Measurements from ENCODE around the gene TMEM119. TPM values are rescaled to one million over a fixed set of nuclear protein-coding genes. Genes with fewer than 3 reads are reported as not detected.

The TMEM119 gene
- total and polyA plus RNA-seq, 9 of the 15 experiments (the other 6 are each of a cell fraction or from before 2014, with no cell fraction given): 0.18 TPM; not detected in 8

DNA sequence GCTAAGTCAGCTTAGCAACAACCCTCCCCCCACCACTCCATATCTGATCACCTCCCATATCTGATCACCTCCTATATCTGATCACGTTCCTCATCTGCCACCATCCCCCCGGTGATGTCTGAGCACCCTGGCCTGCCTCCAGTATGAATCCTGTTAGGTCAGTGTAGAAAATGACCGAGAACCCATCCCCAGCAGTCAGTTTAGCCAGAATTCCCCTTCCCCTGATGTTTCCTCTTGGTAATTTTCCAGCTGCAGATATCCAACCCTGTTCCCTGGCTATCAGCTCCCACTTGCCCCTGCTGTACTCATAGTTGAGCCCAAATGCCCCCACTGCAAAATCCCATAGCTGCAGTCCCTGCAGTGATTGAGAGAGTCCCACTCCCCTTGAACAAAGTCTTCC lies 23.3 kb upstream of the TMEM119 start:
- POLR2A ChIA-PET: no interaction called here
- no TSS peak for BruUV-seq (replicated peaks)
- FAIRE-seq (no peak), DNase-seq (ENCODE audit: extremely low read depth in 1 of 4, low spot score in 3 of 4) (no peak), ATAC-seq (no peak)
- CTCF ChIA-PET (ENCODE audit: low intra/inter-chr PET ratio): no interaction called here
- Histone ChIP-seq H4K20me1 (replicated peaks; ENCODE audit: control insufficient read depth, insufficient read depth, low read length) (no peaks in the 10 kb centered on the region), H3K36me3 (ENCODE audit: control insufficient read depth, insufficient read depth, low read length) (no peaks in the 10 kb centered on the region), H3K27ac (ENCODE audit: extremely low read depth, low read depth, low read length) (no peak overlapping the region), H3K4me1 (replicated peaks in 1 of 2; ENCODE audit: control insufficient read depth in 2 of 2, insufficient read depth in 2 of 2, low read length in 2 of 2) (peaks cover 16 to 24% of the 10 kb centered on the region in 2 experiments; a peak in 3 of 5 replicates), H3K9me3 (replicated peaks; ENCODE audit: control insufficient read depth, insufficient read depth, low read depth, low read length) (no peaks in the 10 kb centered on the region), H3K4me3 (no peak overlapping the region), H3K9me1 (ENCODE audit: control insufficient read depth, insufficient read depth, low read length) (no peaks in the 10 kb centered on the region), H3K4me2 (ENCODE audit: insufficient read depth, low read length) (no peak overlapping the region), H3K79me2 (ENCODE audit: control insufficient read depth, insufficient read depth, low read length) (no peaks in the 10 kb centered on the region), H3K9ac (ENCODE audit: insufficient read depth in 1 of 2, low read depth in 2 of 2, low read length in 2 of 2) (no peak overlapping the region), H2AFZ (ENCODE audit: low read depth, low read length) (no peak overlapping the region), H3K27me3 (ENCODE audit: control insufficient read depth in 2 of 2, insufficient read depth in 2 of 2, low read length in 2 of 2) (no peaks in the 10 kb centered on the region)
- WGBS (ENCODE audit: insufficient coverage, low coverage, missing lambda C conversion rate): 48% methylated on average over 3 of the region's 3 CpGs
- intact Hi-C loops (cut with micrococcal nuclease): no loop called here
- in situ Hi-C loops (cut with MboI): no loop called here
- TF ChIP-seq XRCC3 (IDR thresholded peaks at IDR 0.05): no peak
- no peak for TF ChIP-seq GATAD2A (IDR thresholded peaks at IDR 0.05)
- no peak for TF ChIP-seq KDM1A (IDR thresholded peaks at IDR 0.05)
- TF ChIP-seq TOE1 (IDR thresholded peaks at IDR 0.05; ENCODE audit: borderline replicate concordance): no peak
- TF ChIP-seq TOE1 (CRISPR knock-in tag; IDR thresholded peaks at IDR 0.05; ENCODE audit: borderline replicate concordance, low read depth): no peak
- TF ChIP-seq L3MBTL2 (IDR thresholded peaks at IDR 0.05): no peak
- no peak for TF ChIP-seq PTTG1 (tag; IDR thresholded peaks at IDR 0.05; ENCODE audit: low read depth)
- no peak for TF ChIP-seq BHLHE40 (IDR thresholded peaks at IDR 0.05; ENCODE audit: low read length)
- no peak for TF ChIP-seq XRCC4 (IDR thresholded peaks at IDR 0.05; ENCODE audit: extremely low read depth, insufficient read depth, insufficient read length)
- TF ChIP-seq TCFL5 (CRISPR knock-in tag; conservative IDR thresholded peaks at IDR 0.05): no peak
- no peak for TF ChIP-seq SMARCA5 (IDR thresholded peaks at IDR 0.05)
- no peak for TF ChIP-seq ZNF507 (tag; conservative IDR thresholded peaks at IDR 0.05)
- no peak for TF ChIP-seq DDX20 (tag; IDR thresholded peaks at IDR 0.05; ENCODE audit: low read depth)
- TF ChIP-seq, protein P1, sequence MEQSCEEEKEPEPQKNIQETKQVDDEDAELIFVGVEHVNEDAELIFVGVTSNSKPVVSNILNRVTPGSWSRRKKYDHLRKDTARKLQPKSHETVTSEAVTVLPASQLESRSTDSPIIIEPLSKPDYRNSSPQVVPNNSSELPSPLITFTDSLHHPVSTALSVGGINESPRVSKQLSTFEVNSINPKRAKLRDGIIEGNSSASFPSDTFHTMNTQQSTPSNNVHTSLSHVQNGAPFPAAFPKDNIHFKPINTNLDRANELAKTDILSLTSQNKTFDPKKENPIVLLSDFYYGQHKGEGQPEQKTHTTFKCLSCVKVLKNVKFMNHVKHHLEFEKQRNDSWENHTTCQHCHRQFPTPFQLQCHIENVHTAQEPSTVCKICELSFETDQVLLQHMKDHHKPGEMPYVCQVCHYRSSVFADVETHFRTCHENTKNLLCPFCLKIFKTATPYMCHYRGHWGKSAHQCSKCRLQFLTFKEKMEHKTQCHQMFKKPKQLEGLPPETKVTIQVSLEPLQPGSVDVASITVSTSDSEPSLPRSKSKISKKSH (CRISPR knock-in tag; IDR thresholded peaks at IDR 0.05): no peak
- TF ChIP-seq ZFP30 (CRISPR knock-in tag; IDR thresholded peaks at IDR 0.05; ENCODE audit: borderline replicate concordance): no peak
- no peak for TF ChIP-seq MAFF (IDR thresholded peaks at IDR 0.05; ENCODE audit: low read length)
- TF ChIP-seq ZNF668 (CRISPR knock-in tag; IDR thresholded peaks at IDR 0.05): no peak
